GM19035 (cell line): ENCODE measurements around the gene RNF186.
"Not testable (repeated sequence)": the region's sequence is repeated elsewhere in the genome, so short reads cannot be mapped to it uniquely, and the experiment has no call there.

Experiments
- ATAC-seq: cut with Tn5 transposase; IDR thresholded peaks from one replicate; pipeline ENCODE4 v1.9.1; 2021; ENCODE audit not compliant: unreplicated experiment

The RNF186 gene

DNA sequence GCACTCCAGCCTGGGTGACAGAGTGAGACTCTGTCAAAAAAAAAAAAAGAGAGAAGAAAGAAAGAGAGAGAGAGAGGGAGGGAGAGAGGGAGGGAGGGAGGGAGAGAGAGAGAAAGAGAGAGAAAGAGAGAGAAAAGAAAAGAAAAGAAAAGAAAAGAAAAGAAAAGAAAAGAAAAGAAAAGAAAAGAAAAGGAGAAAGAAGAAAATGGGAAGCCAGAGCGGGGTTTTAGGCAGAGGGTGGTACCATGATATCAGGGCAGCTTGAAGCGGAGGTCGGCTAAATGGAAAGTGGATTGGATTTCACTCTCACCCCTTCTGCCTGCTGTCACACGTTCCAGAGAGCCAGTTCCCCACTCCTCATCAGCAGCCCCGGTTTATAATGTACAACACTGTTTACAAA lies 17.3 kb downstream of the RNF186 start:
- no peak for ATAC-seq

- ATAC-seq = no peak
Measured at GRCh38 chr1:19794583-19794982, 20.5 kb downstream of the RNF186 start.

- no peak for ATAC-seq
Measured at GRCh38 chr1:19793360-19794046, 21.6 kb downstream of the RNF186 start.

GRCh38 chr1:19792237-19793002 lies 22.7 kb downstream of the RNF186 start:
- ATAC-seq = no peak

GRCh38 chr1:19790061-19790975 lies 24.8 kb downstream of the RNF186 start:
- ATAC-seq = not testable (repeated sequence)

GRCh38 chr1:19786988-19787423 lies 28.1 kb downstream of the RNF186 start:
- ATAC-seq = no peak

- ATAC-seq = no peak
Measured at GRCh38 chr1:19785660-19786059, 29.4 kb downstream of the RNF186 start.

GRCh38 chr1:19780267-19780877 lies 34.7 kb downstream of the RNF186 start:
- ATAC-seq = no peak

GRCh38 chr1:19776933-19777332 lies 38.1 kb downstream of the RNF186 start:
- ATAC-seq = no peak

DNA sequence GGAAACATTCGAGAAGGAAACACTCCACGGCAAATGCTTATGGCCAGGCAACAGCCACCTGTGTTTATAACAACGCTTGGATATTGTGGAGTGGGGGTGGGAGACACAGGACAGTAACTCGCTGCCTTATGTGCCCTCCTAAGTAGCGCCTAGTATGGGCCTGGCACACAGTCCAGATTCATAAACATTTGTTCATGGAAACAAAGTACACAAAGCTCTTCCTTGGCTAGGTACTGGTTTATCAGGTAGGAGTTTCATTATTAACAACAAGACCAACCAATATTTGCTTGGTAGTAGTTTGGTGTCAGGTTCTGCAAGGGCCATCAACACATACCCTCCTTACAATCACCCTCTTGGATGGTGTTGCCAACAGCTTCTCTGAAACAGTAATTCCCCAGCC lies 38.8 kb downstream of the RNF186 start:
- ATAC-seq = no peak

DNA sequence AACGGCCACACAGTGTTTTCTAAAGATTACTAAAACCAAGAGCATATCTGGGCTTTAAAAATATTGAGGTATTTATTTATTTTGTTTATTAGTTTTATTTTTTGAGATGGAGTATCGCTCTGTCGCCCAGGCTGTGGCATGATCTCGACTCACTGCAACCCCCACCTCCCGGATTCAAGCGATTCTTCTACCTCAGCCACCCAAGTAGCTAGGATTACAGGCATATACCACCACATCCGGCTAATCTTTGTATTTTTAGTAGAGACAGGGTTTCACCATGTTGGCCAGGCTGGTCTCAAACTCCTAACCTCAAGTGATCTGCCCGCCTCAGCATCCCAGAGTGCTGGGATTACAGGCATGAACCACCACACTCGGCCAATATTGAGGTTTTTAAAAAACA lies 39.3 kb downstream of the RNF186 start:
- no peak for ATAC-seq

GRCh38 chr1:19775317-19775716 lies 39.8 kb downstream of the RNF186 start:
- no peak for ATAC-seq

DNA sequence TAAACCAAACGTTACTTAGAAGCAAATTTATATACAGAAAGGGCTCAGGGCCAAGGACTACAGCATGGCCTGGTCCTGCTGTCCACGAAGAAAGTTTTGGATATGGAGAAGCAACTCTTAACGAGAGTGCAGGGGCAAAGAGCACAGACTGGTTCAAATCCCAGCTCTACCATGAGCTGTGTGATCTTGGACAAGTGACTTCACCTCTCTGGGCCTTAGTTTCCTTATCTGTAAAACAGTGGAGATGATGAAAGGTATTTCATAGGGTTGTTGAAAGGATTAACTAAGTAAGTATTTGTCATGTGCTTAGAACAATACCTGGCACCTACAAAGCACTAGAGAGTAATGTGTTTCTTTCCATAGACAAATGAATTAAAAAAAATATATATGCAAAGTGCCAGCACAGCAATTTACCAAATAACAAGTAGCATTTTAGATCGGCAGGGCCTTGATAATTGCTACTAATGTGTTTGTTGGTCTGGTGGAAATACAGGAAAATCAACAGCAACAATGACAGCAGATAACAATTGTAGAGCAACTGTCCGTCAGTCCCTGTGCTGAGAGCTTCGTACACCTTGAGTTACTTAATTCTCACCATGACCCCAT lies 40.8 kb downstream of the RNF186 start:
- no peak for ATAC-seq

DNA sequence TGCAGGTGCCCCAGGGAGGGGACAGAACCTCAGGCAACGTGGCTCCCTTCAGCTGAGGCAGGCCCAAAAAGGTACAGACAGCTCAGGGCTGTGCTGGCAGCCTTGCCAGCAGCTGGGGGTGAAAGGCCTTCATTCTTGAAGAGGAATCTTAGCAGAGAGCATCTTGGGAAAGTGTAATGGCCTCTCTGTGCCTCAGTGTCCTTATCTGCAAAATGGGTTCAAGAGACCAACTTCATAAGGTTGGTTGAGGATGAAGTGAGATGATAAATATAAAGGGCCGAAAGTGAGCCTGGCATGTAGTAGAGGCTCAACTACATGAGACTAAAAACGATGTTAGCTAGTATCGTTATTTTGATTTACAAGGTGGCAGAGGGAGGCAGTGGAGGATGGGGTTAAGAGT lies 41.6 kb downstream of the RNF186 start:
- ATAC-seq = no peak

GRCh38 chr1:19772053-19772452 lies 43.0 kb downstream of the RNF186 start:
- no peak for ATAC-seq

- no peak for ATAC-seq
Measured at GRCh38 chr1:19771350-19771749, 43.7 kb downstream of the RNF186 start.

GRCh38 chr1:19770436-19771190 lies 44.5 kb downstream of the RNF186 start:
- ATAC-seq = no peak

- ATAC-seq = no peak
Measured at GRCh38 chr1:19769211-19769932, 45.7 kb downstream of the RNF186 start.
